NCI-H2196 (cell line): Measurements from ENCODE around the gene SUSD4.
"Not testable (repeated sequence)": the region's sequence is repeated elsewhere in the genome, so short reads cannot be mapped to it uniquely, and the experiment has no call there.

Experiments used
- DNase-seq: peaks from one replicate; lab custom pipeline; 2025; ENCODE audit not compliant: unreplicated experiment; lab: John Stamatoyannopoulos, UW

SUSD4 gene

DNA sequence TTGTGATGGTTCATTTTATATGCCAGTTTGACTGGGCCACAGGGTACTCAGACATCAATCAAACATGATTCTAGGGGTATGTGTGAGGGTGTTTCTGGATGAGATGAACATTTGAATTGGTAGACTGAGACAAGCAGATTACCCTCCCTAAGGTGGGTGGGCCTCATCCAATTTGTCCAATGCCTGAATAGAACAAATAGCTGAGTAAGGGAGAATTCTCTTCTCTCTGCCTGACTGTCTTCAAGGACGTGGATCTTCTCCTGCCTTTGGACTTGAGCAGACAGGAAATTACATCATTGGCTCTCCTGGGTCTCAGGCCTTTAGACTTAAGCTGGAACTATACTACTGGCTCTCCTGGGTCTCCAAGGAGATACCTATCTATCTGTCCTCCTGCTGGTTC is 64.4 kb downstream of the SUSD4 start:
- DNase-seq: no peak

DNA sequence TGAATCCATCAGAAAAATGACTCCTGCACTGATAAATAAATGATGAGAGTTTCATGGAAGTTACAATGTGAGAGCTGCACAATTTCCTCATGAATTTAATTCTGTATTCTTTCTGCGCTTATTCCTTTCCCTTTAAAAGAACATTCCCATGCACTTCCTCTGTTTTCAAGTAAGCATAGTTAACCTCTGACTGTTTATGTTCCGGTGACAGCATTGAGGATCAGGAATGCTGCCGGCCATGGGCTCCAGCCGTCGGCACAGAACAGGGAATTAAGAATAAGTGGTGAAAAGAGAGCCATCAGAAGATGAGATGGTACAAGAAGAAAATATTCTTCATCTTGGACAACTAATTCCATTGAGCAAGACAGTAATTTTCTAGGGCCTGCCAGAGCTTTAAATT is 65.3 kb downstream of the SUSD4 start:
- no peak for DNase-seq

DNA sequence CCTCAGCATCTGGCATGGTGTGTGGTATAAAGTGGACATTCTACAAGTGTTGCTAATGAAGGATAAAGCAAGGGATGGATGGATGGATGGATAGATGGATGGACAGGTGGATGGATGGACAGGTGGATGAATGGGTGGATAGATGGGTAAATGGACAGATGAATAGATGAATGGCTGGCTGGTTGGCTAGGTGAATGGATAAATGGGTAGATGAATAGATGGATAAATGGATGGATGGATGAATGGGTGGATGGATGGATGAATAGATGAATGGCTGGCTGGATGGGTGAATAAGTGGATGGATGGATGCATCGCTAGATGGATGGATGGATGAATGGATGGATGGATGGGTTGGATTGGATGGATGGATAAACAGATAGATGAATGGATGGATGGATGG is 66.2 kb downstream of the SUSD4 start:
- DNase-seq: no peak

DNA sequence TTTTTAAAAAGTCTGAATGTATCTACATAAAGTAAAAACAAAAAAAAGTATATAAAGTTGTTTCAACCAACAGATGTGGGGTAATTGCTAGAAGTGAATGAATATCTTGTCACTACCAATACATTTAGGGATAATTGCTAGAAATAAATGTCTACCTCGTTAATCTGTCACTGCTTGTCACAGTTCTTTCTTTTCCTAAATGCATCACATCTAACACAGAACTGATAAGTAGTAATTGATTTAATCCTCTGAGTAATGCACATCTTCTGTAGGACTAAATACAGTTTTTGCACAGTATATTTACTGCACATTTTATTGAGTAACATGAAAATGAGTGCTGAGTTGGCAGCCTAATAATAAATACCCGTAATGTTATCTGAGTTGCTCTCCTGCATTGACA is 72.2 kb downstream of the SUSD4 start:
- no peak for DNase-seq

DNA sequence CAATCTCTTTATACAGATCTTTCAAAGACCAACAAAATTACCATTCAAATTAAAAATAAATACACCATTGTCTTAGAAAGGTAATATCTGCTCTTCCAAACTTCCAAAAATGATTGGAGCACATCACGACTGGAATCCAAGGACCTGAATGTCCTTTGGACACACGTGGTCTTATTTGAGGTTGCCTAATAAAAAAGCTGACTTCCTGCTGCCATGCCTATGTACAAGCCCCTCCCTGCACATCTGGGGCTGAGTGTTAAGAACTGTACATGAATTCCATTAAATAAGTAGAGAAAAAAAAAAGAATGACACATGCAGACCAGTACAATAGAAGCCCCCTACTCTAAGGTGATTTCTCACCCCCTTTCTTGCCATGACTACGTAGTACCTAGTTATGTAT is 73.6 kb downstream of the SUSD4 start:
- no peak for DNase-seq

DNA sequence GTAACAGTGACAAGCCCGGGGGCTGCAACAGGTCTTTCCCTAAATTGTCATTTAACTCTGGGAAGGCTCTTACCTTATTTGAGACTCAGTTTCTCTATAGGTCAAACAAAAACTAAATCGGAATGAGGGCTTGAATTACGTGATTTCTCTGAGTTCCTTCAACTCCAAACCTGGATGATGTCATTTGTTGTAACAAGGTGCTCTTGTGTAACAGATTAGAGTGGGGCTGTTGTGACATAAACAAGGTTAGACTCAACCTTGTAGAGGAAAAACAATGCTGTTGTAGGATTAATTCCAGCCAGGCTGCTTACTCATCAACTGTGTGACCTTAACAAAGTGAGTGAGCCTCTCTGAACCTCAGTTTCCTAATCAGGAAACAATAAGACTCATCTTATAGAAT is 74.4 kb downstream of the SUSD4 start:
- DNase-seq: no peak

DNA sequence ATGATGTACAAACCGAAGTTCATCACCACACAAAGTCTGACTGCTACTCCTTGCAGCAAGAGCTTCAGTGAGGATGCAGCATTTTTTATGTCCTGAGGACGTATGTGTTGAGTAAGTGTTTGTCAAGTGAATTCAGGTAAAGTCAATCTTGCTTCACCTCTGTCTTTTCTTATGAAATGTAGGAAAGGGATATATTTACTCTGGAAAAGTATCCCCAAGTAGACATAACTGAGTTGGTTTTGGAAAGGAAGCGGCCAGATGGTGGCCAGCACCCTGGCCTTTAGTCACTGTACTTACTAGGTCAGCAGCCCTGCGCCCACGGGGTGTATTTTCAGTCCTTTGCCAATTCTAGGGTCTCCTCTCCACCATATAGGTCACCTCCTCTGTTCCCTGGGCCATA is 75.2 kb downstream of the SUSD4 start:
- DNase-seq: no peak

DNA sequence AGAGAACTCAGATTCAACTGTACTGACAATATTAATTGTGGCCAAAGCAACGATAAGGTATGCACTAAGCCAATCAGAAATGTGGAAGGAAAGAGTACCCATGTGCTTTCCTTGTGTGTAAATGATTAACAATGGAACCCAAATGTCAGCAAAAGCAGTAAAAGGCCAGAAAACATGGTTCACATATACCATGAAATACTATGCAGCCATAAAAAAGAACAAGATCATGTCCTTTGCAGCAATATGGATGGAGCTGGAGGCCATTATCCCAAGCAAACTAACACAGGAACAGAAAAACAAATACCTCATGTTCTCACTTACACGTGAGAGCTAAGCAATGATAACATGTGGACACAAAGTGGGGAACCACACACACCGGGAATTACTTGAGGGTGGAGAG is 78.5 kb downstream of the SUSD4 start:
- no peak for DNase-seq

DNA sequence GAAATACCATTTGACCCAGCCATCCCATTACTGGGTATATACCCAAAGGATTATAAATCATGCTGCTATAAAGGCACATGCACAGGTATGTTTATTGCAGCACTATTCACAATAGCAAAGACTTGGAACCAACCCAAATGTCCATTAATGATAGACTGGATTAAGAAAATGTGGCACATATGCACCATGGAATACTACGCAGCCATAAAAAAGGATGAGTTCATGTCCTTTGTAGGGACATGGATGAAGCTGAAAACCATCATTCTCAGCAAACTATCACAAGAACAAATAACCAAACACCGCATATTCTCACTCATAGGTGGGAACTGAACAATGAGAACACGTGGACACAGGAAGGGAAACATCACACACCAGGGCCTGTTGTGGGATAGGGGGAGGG is 80.3 kb downstream of the SUSD4 start:
- DNase-seq: not testable (repeated sequence)

DNA sequence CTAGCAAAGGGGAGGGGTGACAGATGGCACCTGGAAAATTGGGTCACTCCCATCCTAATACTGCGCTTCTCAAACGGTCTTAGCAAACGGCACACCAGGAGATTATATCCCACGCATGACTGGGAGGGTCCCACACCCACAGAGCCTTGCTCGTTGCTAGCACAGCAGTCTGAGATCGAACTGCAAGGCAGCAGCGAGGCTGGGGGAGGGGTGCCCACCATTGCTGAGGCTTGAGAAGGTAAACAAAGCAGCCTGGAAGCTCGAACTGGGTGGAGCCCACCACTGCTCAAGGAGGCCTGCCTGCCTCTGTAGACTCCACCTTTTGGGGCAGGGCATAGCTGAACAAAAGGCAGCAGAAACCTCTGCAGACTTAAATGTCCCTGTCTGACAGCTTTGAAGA is 85.7 kb downstream of the SUSD4 start:
- DNase-seq: not testable (repeated sequence)

DNA sequence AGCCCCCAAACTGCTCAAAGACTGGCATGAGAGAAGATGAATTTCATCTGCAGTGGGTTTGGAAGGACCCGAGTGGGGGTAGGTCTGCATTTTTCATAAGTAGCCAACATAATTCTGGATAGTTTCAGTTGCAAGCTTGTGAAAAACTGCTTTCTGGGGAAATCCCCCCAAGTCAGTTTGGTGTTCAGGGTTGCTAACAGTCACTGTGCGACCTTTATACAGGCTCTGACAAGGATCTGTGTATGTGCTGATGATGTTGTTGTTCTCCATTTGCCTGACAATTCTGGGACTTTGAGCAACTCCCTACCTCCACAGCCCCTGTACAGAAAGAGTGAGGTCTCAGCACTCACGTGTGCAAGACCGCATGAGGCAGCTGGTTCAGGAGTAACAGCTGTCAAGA is 87.9 kb downstream of the SUSD4 start:
- no peak for DNase-seq

DNA sequence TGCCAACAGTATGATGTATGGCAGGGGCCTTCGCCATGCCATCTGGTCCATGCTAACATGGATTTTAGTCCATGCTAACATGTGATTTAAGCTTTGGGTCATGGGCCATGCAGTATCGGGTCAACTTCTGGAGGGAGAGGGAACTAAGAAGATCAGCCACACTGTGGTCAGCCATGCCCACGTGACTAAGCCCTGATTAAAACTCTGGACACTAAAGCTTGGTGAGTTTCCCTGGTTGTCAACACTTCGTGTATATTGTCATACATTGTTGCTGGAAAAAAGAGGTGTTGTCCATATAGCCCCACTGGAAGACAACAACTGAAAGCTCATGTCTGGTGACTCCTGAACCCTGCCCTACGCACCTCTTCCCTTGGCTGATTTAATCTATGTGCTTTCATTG is 90.5 kb downstream of the SUSD4 start:
- no peak for DNase-seq

DNA sequence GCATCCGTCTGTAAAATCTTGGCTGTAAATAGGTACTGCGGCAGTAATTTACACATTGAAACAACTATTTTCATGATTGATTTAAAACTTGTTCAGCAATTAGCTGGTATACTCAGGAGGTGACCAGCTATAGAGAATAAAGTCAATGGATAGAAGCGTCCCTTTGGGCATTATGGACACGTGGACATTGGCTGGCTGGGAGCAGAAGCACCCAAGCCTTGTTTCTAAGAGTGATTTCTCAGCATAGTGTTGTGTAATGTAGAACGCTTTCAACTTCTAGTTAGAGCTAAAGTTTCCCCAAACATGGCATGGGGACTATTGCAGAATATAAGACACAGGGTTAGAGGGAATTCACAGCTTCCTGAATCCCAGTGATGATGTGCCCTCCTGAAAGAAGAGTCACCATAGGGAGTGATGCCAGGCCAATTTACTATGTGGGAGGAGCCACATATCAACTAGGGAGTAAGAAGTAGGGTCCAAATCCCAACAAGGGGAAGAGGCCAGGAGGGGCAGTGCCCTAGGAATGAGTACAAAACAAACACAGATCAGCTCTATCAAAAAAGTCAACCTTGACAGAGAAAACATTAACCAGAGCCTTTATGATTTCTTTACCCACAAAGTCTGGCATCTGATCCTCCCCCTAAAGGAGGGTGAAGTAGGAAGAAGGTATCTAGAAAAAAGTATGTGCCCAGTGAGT is 92.7 kb downstream of the SUSD4 start:
- no peak for DNase-seq

DNA sequence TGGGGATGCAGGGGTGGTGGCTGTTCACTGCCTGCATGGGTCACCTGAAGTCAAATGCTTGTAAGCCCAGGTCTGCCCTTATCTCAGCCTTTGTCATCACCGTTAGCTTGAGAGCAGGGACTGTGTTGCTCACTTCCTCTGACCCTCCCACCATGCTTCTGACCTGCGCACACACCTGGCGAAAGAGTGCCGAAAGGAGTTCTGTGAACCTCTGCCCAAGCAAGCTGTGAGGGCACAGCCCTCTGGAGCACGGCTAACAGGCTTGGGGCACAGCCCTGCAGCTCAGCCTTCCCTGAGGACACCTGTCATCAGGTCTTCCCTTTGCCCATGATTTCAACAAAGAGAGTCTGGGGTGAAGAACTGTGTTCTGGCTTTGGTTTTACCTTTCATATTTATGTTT is 93.8 kb downstream of the SUSD4 start:
- no peak for DNase-seq

DNA sequence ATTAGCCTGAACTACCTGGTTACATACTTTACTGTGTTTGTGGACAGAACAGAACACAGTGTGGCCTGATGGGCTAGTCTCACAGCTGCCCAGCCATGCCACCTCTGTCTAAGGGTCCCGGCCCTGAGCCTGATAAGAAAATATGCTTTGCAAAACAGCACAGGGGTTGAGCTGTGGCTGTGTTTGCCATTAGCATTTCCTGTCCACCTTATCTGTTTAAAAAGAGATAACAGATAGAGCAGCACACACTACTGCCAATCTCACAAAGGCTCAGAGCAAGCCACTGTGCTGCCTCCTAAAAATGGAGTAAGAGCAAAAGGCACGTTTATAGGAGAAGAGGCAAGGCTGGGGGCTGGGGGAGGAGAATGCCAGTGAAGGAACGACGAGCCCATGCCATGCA is 95.0 kb downstream of the SUSD4 start:
- no peak for DNase-seq

DNA sequence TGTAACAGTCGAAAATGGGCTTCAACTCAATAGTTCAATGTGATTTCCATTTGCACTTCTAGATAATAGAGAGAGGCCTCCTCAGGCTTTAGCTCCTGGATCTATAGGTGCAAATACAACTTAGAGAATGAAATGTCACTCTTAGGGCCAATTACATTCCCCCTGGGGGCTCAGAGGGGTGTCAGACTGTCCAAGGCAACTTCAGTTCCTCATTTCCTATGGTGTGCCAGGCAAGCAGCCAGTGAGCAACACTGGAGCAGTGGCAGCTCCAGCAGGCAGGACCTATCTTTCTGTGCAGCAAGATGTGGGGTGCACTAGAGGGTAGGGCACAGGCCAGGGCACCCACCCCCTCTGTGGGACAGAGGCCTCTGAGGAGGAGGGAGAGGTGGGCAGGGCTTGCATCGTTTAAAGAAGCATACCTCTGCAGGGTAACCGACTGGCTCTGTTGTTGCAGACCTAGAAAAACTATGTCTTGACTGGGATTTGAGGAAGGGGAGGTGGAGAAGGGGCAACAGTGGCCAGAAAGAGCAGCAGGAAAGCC is 97.3 kb downstream of the SUSD4 start:
- no peak for DNase-seq

DNA sequence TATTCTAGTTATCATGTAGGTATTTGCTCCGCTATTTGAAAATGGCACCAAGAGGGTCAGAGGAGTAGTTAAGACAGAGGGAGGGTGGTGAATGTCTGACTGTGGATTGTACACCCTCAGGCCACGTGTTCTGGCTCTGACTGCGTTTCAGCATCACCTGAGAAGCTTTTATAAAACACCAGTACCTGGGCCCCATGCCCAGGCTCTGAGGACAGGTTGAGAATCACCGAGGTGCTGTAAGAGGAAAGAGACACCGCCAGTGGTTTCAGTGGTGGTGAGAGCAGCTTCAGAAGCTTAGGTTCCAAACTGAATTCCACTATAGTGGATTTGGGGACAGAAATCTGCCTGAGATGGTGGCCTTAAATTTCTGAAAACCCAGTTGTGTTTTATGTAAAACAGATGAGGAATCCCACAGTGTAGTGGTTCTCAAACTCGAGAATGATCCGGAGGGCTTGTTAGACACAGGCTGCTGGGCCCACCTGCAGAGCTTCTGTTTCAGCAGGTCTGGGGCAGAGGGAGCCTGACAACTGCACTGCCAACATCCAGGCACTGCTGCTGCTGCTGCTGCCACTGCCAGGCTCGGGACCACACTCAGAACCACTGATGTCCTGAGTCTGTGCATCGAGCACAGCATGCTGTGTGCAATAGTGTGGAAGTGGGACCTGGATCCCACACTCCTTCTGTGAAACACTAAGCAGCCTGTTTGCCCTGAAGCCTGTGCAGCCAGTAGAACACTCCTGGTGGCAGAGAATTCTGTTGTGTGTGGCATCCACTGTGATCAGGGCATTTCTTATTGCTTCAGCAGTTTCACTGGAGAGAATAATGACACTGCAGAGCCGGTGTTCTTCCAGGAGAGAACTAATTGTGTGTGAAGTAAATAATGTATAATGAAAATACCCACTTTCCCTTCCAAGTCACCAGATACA is 98.7 kb downstream of the SUSD4 start:
- DNase-seq: no peak

DNA sequence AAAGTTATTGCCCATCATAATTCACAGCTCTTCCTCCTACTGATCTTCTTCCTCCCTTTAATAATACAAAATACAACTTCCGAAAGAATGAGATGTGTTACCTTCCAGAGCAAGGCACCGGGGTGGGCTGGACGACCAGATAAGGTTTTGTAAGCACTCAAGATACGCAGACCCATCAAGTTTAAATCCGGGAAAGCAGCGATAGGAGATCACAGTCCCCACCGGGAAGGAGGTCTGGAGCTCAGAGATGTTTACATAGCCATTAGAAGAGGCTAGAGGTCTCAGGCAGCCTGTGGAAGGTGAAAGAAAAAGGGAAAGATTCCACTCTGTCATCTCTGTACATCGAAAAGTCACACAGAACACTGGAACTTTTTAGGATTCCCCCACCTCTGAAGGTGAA is 99.4 kb downstream of the SUSD4 start:
- DNase-seq: no peak

DNA sequence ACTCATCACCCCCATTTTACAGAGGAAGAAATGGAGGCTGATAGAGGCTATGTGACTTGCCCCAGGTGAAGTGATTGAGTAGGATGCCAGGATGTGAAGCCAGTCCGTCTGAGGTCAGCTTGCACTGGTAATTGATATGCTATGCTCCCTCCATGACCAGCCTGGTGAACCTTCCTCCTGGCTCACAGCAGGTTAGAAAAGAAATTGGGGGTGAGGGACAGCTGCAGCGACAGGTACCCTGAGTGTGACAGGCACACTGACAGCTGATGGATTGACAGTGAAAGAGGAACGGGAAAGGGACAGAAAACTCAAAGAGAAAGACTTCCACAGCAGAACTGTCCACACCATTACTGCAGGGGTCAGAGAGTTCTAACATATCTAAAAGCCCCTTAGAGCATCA is 102.1 kb downstream of the SUSD4 start:
- no peak for DNase-seq

DNA sequence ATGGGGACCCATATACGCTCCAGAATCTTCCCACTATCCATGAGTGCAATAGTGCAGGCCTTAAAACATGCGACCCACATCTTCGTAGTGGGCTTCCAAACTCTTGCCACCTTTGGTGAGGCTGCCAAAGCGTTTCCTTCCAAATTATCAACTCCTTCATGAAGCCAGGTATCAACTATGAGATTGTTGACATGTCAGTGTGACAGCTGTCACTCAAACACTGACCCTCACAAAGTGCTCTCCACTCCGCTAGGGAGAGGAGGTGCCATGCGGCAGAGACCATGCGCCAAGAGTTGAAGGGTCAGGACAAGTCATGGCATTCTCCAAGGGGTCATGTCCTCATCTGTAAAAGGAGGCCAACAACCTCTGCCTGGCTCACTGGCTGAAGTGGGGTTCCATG is 103.3 kb downstream of the SUSD4 start:
- no peak for DNase-seq

DNA sequence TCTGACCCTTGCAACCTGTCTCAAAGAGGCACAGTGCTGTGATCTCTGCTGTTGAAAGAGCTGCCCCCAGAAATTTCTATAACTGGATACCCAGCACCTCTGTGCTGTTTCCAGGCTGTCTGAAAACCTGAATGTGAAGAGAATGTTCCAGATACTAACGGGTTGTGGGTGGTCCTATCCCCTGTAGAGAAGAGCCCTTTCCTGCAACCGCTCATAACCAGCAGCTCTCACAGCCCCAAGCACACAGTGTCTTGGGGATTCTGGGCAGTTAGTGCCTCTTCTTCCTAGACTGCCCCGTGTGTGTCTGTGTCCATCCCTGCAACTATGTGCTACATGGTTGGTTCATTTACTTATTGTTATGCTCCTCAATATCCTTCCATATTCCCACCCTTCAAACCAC is 104.5 kb downstream of the SUSD4 start:
- no peak for DNase-seq

DNA sequence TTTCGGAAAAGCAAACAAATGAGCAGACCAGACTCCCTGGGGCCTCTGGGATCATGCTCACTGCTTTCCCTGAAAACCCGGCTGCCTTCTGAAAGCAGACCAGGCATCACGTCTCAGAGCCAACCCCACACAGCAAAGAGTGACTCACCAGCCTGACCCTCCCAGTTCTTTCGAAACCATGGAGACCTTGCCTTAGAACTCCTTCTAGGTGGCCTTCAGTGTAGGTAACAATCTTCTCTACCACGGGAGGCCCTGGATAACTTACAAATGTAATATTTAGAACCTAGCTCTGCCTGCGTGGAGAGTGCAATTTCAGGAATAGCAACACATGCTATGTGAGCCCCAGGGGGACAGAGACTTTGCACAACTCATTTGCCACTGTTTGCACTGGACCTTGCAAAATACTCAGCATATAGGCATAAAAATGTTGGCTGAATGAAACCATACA is 105.2 kb downstream of the SUSD4 start:
- DNase-seq: no peak
